Suppressor macrophage treated with lipopolysaccharide for 1 hour (primary cell): ENCODE measurements around the gene C20orf144.
"Not testable (repeated sequence)": the region's sequence is repeated elsewhere in the genome, so short reads cannot be mapped to it uniquely, and the experiment has no call there.

Experiments used
- DNase-seq, 3 donors: peaks; one replicate each; pipeline ENCODE4 v3.0.0-alpha.2; 2020 to 2022

Gene C20orf144

GRCh38 chr20:33697129-33697528 is 35.0 kb downstream of the C20orf144 start:
- no peak for DNase-seq

- DNase-seq = not testable (repeated sequence)
These were observed 36.8 kb downstream of the C20orf144 start for GRCh38 chr20:33698966-33699365.

GRCh38 chr20:33700696-33701441 is 38.7 kb downstream of the C20orf144 start:
- DNase-seq = not testable (repeated sequence)

- no peak for DNase-seq
These were observed 39.7 kb downstream of the C20orf144 start for GRCh38 chr20:33701629-33702450.

DNA sequence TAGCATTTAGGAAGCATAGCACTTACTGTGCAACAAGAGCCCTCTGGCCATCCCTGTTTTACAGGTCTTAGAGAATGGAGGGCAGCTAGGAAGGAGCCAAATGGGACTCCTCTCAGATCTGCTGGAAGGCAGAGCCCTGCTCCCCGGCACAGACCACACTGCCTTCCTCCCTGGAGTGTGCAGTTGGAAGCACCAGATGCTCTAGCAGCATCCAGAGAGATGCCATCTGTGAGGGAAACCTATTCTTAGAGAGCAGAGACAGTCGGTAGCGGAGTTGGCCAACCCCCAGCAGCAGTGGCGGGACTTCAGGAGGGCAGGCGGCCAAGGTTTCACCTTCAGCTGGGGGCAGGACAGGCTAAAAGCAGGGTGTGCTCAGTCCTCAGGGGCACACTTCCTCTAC is 40.7 kb downstream of the C20orf144 start:
- no peak for DNase-seq

DNA sequence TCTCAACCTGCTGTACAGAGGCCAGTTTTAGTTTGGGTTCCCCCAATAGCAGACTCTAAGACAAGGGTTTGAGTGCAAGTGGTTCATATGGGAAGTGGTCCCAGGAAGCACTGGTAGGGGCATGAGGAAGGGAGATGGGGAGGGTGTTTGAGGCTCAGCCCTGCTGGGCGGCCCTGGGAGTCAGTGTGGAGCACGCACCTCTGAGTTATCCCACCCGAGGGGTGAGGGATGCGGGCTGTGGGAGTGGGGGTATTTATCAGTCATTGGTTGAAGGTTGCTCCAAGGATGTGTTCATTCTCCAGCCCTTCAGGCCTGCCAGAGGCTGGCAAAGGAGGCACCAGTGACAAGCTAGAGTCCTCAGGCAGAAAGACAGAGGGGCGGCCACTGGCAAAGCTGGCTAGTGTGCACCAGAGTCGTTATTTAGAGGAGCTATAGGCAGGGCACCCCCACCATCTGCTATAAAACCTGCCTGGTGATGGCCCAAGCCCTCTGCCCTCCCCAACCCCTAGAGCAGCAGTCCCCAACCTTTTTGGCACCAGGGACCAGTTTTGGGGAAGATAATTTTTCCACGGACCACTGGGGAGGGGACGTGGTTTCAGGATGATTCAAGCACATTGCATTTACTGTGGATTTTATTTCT is 41.5 kb downstream of the C20orf144 start:
- no peak for DNase-seq

DNA sequence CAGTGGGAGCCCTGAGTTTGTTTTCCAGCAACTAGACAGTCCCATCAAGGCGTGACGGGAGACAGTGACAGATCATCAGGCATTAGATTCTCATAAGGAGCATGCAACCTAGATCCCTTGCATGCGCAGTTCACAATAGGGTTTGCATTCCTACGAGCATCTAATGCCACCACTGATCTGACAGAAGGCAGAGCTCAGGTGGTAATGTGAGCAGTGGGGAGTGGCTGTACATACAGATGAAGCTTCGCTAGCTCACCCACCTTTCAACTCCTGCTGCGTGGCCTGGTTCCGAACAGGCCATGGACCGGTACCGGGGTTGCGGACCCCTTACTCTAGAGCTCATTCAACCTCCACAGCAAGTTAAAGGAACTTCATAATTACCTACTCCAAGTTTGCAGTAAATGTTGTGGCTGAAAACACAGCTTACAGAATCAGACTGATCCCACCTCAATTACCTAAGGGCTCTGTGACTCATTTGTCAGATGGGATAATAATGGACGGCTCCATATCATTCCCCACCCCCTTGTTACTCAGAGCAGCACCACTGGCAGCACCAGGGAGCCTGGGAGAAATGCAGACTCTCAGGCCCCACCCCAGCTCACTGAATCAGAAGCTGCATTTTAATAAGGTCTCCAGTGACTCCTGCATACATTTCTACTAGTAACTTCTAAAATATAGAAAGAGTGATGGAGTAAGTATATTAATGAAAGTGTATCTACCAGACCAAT is 42.2 kb downstream of the C20orf144 start:
- no peak for DNase-seq

- DNase-seq = no peak
These were observed 45.5 kb downstream of the C20orf144 start for GRCh38 chr20:33707668-33708067.

GRCh38 chr20:33709398-33709797 is 47.3 kb downstream of the C20orf144 start:
- no peak for DNase-seq

DNA sequence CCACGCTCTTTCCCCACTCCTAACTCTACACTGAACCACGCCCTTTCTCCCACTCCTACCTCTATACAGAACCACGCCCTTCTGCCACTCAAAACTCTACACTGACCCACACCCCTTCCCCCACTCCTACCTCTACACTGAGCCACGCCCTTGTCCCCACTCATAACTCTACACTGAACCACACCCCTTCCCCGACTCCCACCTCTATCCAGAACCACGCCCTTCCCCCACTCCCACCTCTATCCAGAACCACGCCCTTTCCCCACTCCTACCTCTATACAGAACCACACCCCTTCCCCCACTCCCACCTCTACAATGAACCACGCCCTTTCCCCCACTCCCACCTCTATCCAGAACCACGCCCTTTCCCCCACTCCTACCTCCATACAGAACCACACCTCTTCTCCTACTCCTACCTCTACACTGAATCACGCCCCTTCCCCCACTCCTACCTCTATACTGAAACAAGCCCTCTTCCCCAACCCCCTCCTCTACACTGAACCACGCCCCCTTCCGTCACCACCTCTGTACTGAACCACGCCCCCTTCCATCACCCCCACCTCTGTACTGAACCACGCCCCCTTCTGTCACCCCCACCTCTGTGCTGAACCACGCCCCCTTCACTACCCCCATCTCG is 47.9 kb downstream of the C20orf144 start:
- DNase-seq = no peak

GRCh38 chr20:33710681-33711445 is 48.7 kb downstream of the C20orf144 start:
- no peak for DNase-seq

DNA sequence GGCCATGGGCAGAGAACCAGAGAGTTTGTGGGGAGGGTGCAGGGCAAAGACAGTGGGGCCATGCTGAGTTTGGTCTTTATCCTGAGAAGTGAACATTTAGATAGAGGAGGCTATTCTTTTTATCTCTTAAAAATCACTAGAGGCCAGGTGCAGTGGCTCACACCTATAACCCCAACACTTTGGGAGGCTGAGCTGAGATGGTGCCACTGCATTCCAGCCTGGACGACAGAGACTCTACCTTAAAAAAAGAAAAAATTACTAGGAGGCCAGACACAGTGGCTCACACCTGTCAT is 49.3 kb downstream of the C20orf144 start:
- no peak for DNase-seq
